ACHN (cell line): ENCODE measurements around the gene NDST3.
"Not testable (repeated sequence)": the region's sequence is repeated elsewhere in the genome, so short reads cannot be mapped to it uniquely, and the experiment has no call there.

Experiments
- DNase-seq: peaks from one replicate; pipeline ENCODE4 v3.0.0-alpha.2; 2015
- in situ Hi-C: cut with HindIII; loops from 2 replicates; pipeline ENCODE4 v1.10.0; 2017; ENCODE audit warnings: low sequenced_read_pairs, low pct_ligation_motif_present, low pct_unique_long_range_greater_than_20kb

The NDST3 gene

GRCh38 chr4:118282692-118283091 is 248.4 kb downstream of the NDST3 start:
- in situ Hi-C loops = no loop called here
- DNase-seq = no peak

GRCh38 chr4:118284169-118284568 is 249.9 kb downstream of the NDST3 start:
- DNase-seq = no peak
- in situ Hi-C loops = no loop called here

DNA sequence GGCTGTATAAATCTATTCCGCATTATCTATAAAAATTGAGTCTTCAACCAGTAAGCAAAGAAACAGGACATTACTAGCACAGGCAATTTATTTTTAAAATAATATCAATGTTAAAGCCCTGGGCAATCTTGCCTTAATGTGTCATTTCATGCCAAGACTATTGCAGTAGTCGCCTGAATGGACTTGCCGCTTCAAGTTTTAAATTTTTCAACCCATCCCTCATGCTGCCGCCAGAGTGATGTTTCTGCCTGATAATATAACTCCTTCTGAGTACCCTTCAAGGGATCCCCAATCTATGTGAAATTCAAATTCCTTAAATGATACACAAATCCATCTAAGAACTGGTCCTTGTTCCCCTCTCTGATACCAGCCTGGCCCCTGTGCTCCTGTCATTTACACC is 251.6 kb downstream of the NDST3 start:
- DNase-seq = no peak
- in situ Hi-C loops = no loop called here

- DNase-seq = no peak
- in situ Hi-C loops = no loop called here
Observed at GRCh38 chr4:118286685-118287084, 252.4 kb downstream of the NDST3 start.

DNA sequence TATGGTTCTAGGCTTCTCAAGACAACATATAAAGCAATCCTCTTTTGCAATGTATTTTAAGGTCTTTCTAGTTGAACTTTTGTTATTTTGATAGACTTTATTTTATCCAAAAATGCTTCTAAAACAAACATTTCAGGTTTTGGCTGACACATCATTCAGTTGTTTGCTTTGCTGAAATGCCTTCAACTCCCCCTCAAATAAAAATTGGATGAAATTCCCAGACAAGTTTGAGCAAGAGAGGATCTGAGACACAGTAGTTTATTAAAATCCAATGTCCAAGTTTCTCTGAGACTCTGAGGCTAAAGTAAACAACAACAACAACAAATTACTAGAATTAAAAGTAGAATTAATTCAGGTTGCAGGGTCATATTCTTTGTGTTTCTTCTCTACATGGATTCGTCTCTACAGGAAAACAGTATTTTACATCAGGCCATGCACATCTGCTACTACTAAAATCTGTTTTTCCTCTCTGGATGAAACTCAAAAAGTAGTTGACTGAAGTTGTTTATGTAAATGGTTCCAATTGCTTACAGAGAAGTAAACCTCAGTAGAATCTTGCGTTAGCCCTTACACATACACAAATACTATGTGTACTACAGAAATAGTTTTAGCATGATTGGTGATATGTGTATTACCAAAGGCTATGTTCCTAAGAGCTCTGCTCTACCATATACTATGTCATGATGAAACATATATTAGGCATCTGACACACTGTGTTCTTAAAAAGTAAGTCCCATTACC is 253.6 kb downstream of the NDST3 start:
- DNase-seq = no peak
- in situ Hi-C loops = no loop called here

GRCh38 chr4:118289794-118290193 is 255.5 kb downstream of the NDST3 start:
- no peak for DNase-seq
- in situ Hi-C loops = no loop called here

DNA sequence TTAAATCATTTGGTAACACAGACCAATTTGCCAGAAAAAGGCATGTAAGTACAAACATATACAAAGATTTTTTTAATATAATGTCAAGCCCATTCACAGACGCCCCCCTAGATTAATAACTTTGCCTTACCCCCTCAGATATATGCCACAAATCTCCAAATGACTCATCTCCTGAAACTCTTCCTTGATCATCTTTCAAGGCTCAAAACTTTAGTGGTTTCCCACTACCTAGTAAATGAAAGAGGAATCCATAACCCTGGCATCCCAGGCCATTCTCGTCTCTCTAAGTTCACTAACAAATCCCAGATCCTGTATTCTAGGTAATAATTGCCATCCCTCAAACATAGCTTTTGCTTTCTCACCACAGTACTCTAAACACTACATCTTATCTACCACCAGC is 256.7 kb downstream of the NDST3 start:
- no peak for DNase-seq
- in situ Hi-C loops = no loop called here

GRCh38 chr4:118296729-118297128 is 262.4 kb downstream of the NDST3 start:
- no peak for DNase-seq
- in situ Hi-C loops = no loop called here

DNA sequence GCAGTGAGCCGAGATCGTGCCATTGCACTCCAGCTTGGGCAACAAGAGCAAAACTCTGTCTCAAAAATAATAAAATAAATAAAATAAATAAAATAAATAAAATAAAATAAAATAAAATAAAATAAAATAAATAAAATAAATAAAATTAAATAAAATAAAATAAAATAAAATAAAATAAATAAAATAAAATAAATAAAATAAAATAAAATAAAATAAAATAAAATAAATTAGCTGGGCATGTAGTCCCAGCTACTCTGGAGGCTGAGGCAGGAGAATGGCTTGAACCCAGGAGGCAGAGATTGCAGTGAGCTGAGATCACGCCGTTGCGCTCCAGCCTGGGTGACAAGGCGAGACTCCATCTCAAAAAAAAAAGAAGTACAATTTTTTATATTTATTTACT is 265.3 kb downstream of the NDST3 start:
- in situ Hi-C loops, DNase-seq: not testable (repeated sequence)

- in situ Hi-C loops = no loop called here
- DNase-seq = no peak
Observed at GRCh38 chr4:118307643-118308042, 273.4 kb downstream of the NDST3 start.
